H1 (cell line): ENCODE results near the gene MAMSTR. TPM values are rescaled to one million over a fixed set of nuclear protein-coding genes. Genes with fewer than 3 reads are reported as not detected.

ENCODE experiments used
- CTCF ChIA-PET: fragments of 300-600 bp; sonication (Branson Sonifier 250); formaldehyde crosslinking; loops from one replicate; lab custom pipeline; 2021; ENCODE audit not compliant: partially characterized antibody; lab: Charles Lee
- POLR2A ChIA-PET: fragments of 300-600 bp; sonication (Branson Sonifier 250); formaldehyde crosslinking; loops from one replicate; lab custom pipeline; 2021; ENCODE audit warnings: inconsistent platforms; ENCODE audit not compliant: partially characterized antibody; lab: Charles Lee
- DNase-seq, 2 experiments: peaks; one replicate each; pipeline versions ENCODE4 v3.0.0 to v3.0.0-alpha.2; 2010 to 2022; ENCODE audit warnings: low spot score in 2 of 2, low read depth in 1 of 2, mixed read lengths in 1 of 2
- FAIRE-seq: peaks from 2 replicates; lab custom pipeline; 2011; peaks lifted over from hg19 to GRCh38; lab: Jason Lieb, UNC
- H2AFZ ChIP-seq: 2 replicates; pipeline ENCODE4 v1.8.1; 2012; ENCODE audit warnings: low read length, inconsistent platforms
- H2AK5ac ChIP-seq: 2 replicates; pipeline ENCODE4 v1.6.1; 2013; ENCODE audit warnings: low read depth, low read length
- H2BK120ac ChIP-seq: replicated peaks from 2 replicates; pipeline ENCODE3; 2013; ENCODE audit warnings: low read depth, low read length, inconsistent platforms
- H2BK12ac ChIP-seq: 2 replicates; pipeline ENCODE4 v1.6.1; 2013; ENCODE audit warnings: low read depth, low read length
- H2BK15ac ChIP-seq: 2 replicates; pipeline ENCODE4 v1.6.1; 2013; ENCODE audit warnings: low read length
- H2BK20ac ChIP-seq: 2 replicates; pipeline ENCODE4 v1.6.1; 2013; ENCODE audit warnings: low read length
- H2BK5ac ChIP-seq: 2 replicates; pipeline ENCODE4 v1.6.1; 2013; ENCODE audit warnings: low read depth, low read length
- H3K14ac ChIP-seq: 2 replicates; pipeline ENCODE4 v1.6.1; 2013; ENCODE audit warnings: inconsistent platforms; ENCODE audit not compliant: insufficient read length
- H3K18ac ChIP-seq: 2 replicates; pipeline ENCODE4 v1.6.1; 2013; ENCODE audit warnings: low read length; ENCODE audit errors: extremely low read depth
- H3K23ac ChIP-seq: 2 replicates; pipeline ENCODE4 v1.6.1; 2013; ENCODE audit warnings: inconsistent platforms; ENCODE audit not compliant: insufficient read length
- H3K23me2 ChIP-seq: 2 replicates; pipeline ENCODE4 v1.6.1; 2013; ENCODE audit warnings: low read depth, low read length
- H3K27ac ChIP-seq: 2 replicates; pipeline ENCODE4 v1.6.1; 2011; ENCODE audit warnings: low read depth, low read length, inconsistent platforms
- H3K27me3 ChIP-seq, 4 experiments: replicated peaks in 1 of 4; 1 replicate in 1 of 4; 2 replicates in 3 of 4; pipeline versions ENCODE4 v1.6.1 to v1.8.1; 2011 to 2013; ENCODE audit warnings: low read length in 3 of 4, mild to moderate bottlenecking in 3 of 4, inconsistent platforms in 2 of 4, mixed read lengths in 2 of 4, moderate library complexity in 1 of 4; ENCODE audit not compliant: control insufficient read depth in 3 of 4, insufficient read depth in 3 of 4; ENCODE audit errors: extremely low read depth in 1 of 4
- H3K36me3 ChIP-seq, 4 experiments: 2 replicates each; pipeline versions ENCODE4 v1.6.1 to v1.8.1; 2011 to 2013; ENCODE audit warnings: mild to moderate bottlenecking in 4 of 4, low read length in 3 of 4, moderate library complexity in 2 of 4, control low read depth in 1 of 4, inconsistent platforms in 1 of 4; ENCODE audit not compliant: insufficient read depth in 4 of 4, control insufficient read depth in 2 of 4
- H3K4ac ChIP-seq: replicated peaks from 2 replicates; pipeline ENCODE3; 2013; ENCODE audit warnings: low read length, low read depth, mixed read lengths, inconsistent platforms; ENCODE audit not compliant: insufficient read length
- H3K4me1 ChIP-seq, 4 experiments: replicated peaks in 1 of 4; 1 replicate in 1 of 4; 2 replicates in 3 of 4; pipeline versions ENCODE4 v1.6.1 to v1.8.1; 2011 to 2013; ENCODE audit warnings: low read length in 3 of 4, inconsistent platforms in 2 of 4, mixed read lengths in 1 of 4; ENCODE audit not compliant: insufficient read depth in 4 of 4, control insufficient read depth in 3 of 4
- H3K4me2 ChIP-seq, 2 experiments: 2 replicates each; pipeline versions ENCODE4 v1.6.1 to v1.8.1; 2011 to 2013; ENCODE audit warnings: low read depth in 2 of 2, low read length in 2 of 2, control low read depth in 1 of 2, inconsistent platforms in 1 of 2, mild to moderate bottlenecking in 1 of 2; ENCODE audit not compliant: insufficient read depth in 1 of 2
- H3K4me3 ChIP-seq, 4 experiments: fragments of 200-600, 300-600 bp in 1 of 4; sonication (generic), shearing (Covaris generic), sonication (Bioruptor Twin) in 1 of 4; 2 replicates each; pipeline versions ENCODE4 v1.5.1 to v1.8.1; 2011 to 2016; ENCODE audit warnings: low read length in 4 of 4, low read depth in 3 of 4, control low read depth in 2 of 4, inconsistent platforms in 2 of 4, mild to moderate bottlenecking in 2 of 4, mixed read lengths in 1 of 4, moderate library complexity in 1 of 4; ENCODE audit not compliant: insufficient read depth in 2 of 4; ENCODE audit errors: extremely low read depth in 1 of 4
- H3K56ac ChIP-seq: replicated peaks from 2 replicates; pipeline ENCODE3; 2013; ENCODE audit warnings: low read depth, mild to moderate bottlenecking, mixed read lengths, low read length, inconsistent platforms; ENCODE audit not compliant: insufficient read length
- H3K79me1 ChIP-seq: 2 replicates; pipeline ENCODE4 v1.6.1; 2013; ENCODE audit warnings: low read depth, low read length, control low read depth
- H3K79me2 ChIP-seq, 2 experiments: 2 replicates each; pipeline versions ENCODE4 v1.6.1 to v1.8.1; 2012 to 2013; ENCODE audit warnings: low read length in 2 of 2, mild to moderate bottlenecking in 2 of 2, inconsistent platforms in 1 of 2; ENCODE audit not compliant: insufficient read depth in 2 of 2, control insufficient read depth in 1 of 2
- H3K9ac ChIP-seq, 4 experiments: replicated peaks in 1 of 4; 1 replicate in 1 of 4; 2 replicates in 3 of 4; pipeline versions ENCODE4 v1.6.1 to v1.8.1; 2011 to 2013; ENCODE audit warnings: low read depth in 3 of 4, low read length in 3 of 4, control low read depth in 2 of 4, mild to moderate bottlenecking in 2 of 4, moderate library complexity in 2 of 4, inconsistent platforms in 1 of 4; ENCODE audit errors: extremely low read depth in 1 of 4
- H3K9me3 ChIP-seq, 2 experiments: 2 replicates each; pipeline versions ENCODE4 v1.6.1 to v1.8.1; 2012 to 2013; ENCODE audit warnings: mild to moderate bottlenecking in 2 of 2, moderate library complexity in 2 of 2, control low read depth in 1 of 2, inconsistent platforms in 1 of 2, low read depth in 1 of 2, low read length in 1 of 2, mixed read lengths in 1 of 2; ENCODE audit not compliant: insufficient read depth in 2 of 2
- H4K20me1 ChIP-seq, 2 experiments: replicated peaks in 1 of 2; 2 replicates each; pipeline versions ENCODE3 to v1.8.1; 2011 to 2013; ENCODE audit warnings: inconsistent platforms in 2 of 2, low read length in 2 of 2, mild to moderate bottlenecking in 1 of 2; ENCODE audit not compliant: insufficient read depth in 2 of 2, control insufficient read depth in 1 of 2
- H4K5ac ChIP-seq: 2 replicates; pipeline ENCODE4 v1.6.1; 2013; ENCODE audit warnings: low read length, low read depth, mixed read lengths, inconsistent platforms; ENCODE audit not compliant: insufficient read length
- H4K8ac ChIP-seq: 2 replicates; pipeline ENCODE4 v1.8.0; 2013; ENCODE audit warnings: mild to moderate bottlenecking, moderate library complexity, low read length, inconsistent platforms; ENCODE audit not compliant: insufficient read depth; ENCODE audit errors: extremely low read depth
- H4K91ac ChIP-seq: replicated peaks from 2 replicates; pipeline ENCODE3; 2013; ENCODE audit warnings: low read length, mixed read lengths, inconsistent platforms; ENCODE audit not compliant: insufficient read length
- HDAC6 ChIP-seq: IDR thresholded peaks from one replicate; pipeline ENCODE4 v1.7.1; 2012; ENCODE audit warnings: low read depth, mild to moderate bottlenecking, inconsistent platforms, low read length, moderate library complexity
- NANOG ChIP-seq: IDR thresholded peaks from 2 replicates; pipeline ENCODE4 v1.6.1; 2011; ENCODE audit warnings: low read length, low read depth, mild to moderate bottlenecking, inconsistent platforms; ENCODE audit not compliant: insufficient read depth, poor library complexity, severe bottlenecking
- RBBP5 ChIP-seq: IDR thresholded peaks from 2 replicates; pipeline ENCODE4 v1.7.1; 2012; ENCODE audit warnings: low read depth, mild to moderate bottlenecking, inconsistent platforms, low read length, moderate library complexity, borderline replicate concordance
- WGBS, 2 experiments: shearing (Covaris generic) in 1 of 2; methylation state at CpG; one replicate each; pipeline versions ENCODE4 v1.1.6 to v1.1.7; 2013 to 2015; ENCODE audit warnings: low lambda C conversion rate in 2 of 2, mixed read lengths in 2 of 2, inconsistent platforms in 1 of 2, low coverage in 1 of 2, missing lambda C conversion rate in 1 of 2; ENCODE audit not compliant: insufficient replicate concordance in 2 of 2, insufficient coverage in 1 of 2, insufficient read length in 1 of 2; ENCODE audit errors: extremely low coverage in 1 of 2, missing lambda C conversion rate in 1 of 2; 5-methylcytosine and 5-hydroxymethylcytosine counted together
- polyA plus RNA-seq, 7 experiments: library from polyadenylated mRNA; depleted of rRNA in 3 of 7; stranded (reverse) in 5 of 7; unstranded in 2 of 7; fragments of >200 nt in 5 of 7; fragments of 200-250 nt in 2 of 7; gene quantifications; 1 replicate in 5 of 7; 2 replicates in 1 of 7; 4 replicates in 1 of 7; pipeline versions ENCODE4 v1.2.1 to v1.2.3, GENCODE V29; 2011 to 2013; ENCODE audit warnings: missing spikeins in 2 of 7, mixed read lengths in 2 of 7
- total RNA-seq: library from RNA; stranded (reverse); fragmentation: NEBNext Ultra II Directional; extraction: Animal tissue kit (Norgen Biotek cat#: 25700); gene quantifications from 2 replicates; pipeline ENCODE4 v1.2.1, GENCODE V29; 2021

MAMSTR gene
- total and polyA plus RNA-seq, 2 of the 8 experiments (the other 6 are each of a cell fraction or from before 2014, with no cell fraction given): 2.0 to 2.3 TPM

DNA sequence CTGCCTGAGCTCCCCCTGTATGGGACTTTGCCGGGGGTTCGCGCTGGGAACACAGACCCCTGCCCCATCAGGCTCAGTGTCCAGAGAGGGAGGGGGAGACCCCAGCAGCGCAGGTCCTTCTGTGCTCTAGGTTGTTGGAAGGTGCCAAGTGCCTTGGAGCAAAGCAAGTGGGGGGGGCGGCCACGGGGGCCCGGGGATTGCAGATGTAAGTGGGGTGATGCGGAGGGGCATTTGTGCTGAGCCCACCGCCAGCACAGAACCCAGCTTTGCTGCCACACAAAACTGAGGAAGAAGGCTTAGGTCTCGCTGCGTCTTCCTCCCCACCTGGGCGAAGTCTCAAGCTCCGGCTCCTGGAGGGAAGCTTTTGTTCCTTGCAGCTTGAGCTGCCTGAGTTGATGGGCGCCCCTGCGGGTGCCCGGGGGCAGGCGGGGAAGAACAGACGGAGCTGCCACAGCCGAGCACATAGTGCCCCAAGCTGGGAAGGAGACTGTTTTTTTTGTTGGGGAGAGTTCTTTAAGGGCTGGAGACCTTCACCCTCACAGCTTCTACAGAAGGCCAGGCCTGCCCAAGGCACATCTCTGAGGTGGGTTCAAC lies 45.2 kb downstream of the MAMSTR start:
- H3K14ac ChIP-seq: no peak overlapping the region
- CTCF ChIA-PET: interaction anchor here (0.7 to 5.8 kb wide), 30 partner anchors 9 to 170 kb away, joined by 3 to 59 read pairs (median 5); partner anchors contain the start of genes CA11 and FUT2
- FAIRE-seq (no peak), DNase-seq (peak in 1 of 2 experiments; percentile 58)
- no peak overlapping the region for H3K4ac ChIP-seq
- H3K79me2 ChIP-seq: no peaks in the 10 kb centered on the region
- H3K79me1 ChIP-seq: no peaks in the 10 kb centered on the region
- H2AK5ac ChIP-seq: peak overlapping the region; percentile 95; the same call in 1 of the 2 replicates
- no peaks in the 10 kb centered on the region for H3K36me3 ChIP-seq
- H4K20me1 ChIP-seq: peaks cover 0 to 3% of the 10 kb centered on the region in 2 experiments
- peak overlapping the region in 2 of 4 experiments; percentile 1 to 15; a peak in 2 of 8 replicates for H3K4me3 ChIP-seq
- peaks cover 0 to 5% (median 3%) of the 10 kb centered on the region in 4 experiments; a peak in 2 of 7 replicates for H3K27me3 ChIP-seq
- 30% methylated on average over 14 of the region's 19 CpGs; no CpG with 5 or more reads in 1 of the 2 experiments for WGBS, 2 experiments
- H3K56ac ChIP-seq: no peak overlapping the region
- H3K9ac ChIP-seq: no peak overlapping the region
- no peak overlapping the region for H4K5ac ChIP-seq
- peaks cover 18% of the 10 kb centered on the region; the same call in 1 of the 2 replicates for H3K23me2 ChIP-seq
- H3K18ac ChIP-seq: peak overlapping the region; percentile 75
- H3K9me3 ChIP-seq: peaks cover 0 to 3% of the 10 kb centered on the region in 2 experiments; a peak in 1 of 4 replicates
- POLR2A ChIA-PET: interaction anchor here (0.6 to 2.6 kb wide), 13 partner anchors 10 to 114 kb away, joined by 3 to 16 read pairs (median 3); partner anchors contain the start of genes CA11, FGF21 and FUT2
- 0 out of 2 replicates have a peak overlapping the region, but pooled peaks have one; percentile 24 for H2AFZ ChIP-seq
- H3K4me1 ChIP-seq: peaks cover 2 to 23% (median 19%) of the 10 kb centered on the region in 4 experiments
- H2BK12ac ChIP-seq: peak overlapping the region; percentile 92; the same call in 1 of the 2 replicates
- no peak overlapping the region for H3K23ac ChIP-seq
- H2BK15ac ChIP-seq: peak overlapping the region; percentile 72
- peak overlapping the region; percentile 18 to 36; a peak in 2 of 4 replicates for H3K4me2 ChIP-seq
- no peak overlapping the region for H3K27ac ChIP-seq
- TF ChIP-seq NANOG (peak; percentile 84), HDAC6 (no peak), RBBP5 (0 out of 2 replicates have a peak, but pooled peaks have one; percentile 5)
- peak overlapping the region; percentile 91; the same call in 1 of the 2 replicates for H2BK5ac ChIP-seq
- H4K91ac ChIP-seq: peak overlapping the region; percentile 5
- peak overlapping the region; percentile 99; the same call in 1 of the 2 replicates for H2BK20ac ChIP-seq
- H2BK120ac ChIP-seq: peak overlapping the region; percentile 74
- no peak overlapping the region for H4K8ac ChIP-seq
